ENCODE results near the gene PHACTR2. TPM values are rescaled to one million over a fixed set of nuclear protein-coding genes. Genes with fewer than 3 reads are reported as not detected.

The PHACTR2 gene
- 74.0 TPM for total RNA-seq

DNA sequence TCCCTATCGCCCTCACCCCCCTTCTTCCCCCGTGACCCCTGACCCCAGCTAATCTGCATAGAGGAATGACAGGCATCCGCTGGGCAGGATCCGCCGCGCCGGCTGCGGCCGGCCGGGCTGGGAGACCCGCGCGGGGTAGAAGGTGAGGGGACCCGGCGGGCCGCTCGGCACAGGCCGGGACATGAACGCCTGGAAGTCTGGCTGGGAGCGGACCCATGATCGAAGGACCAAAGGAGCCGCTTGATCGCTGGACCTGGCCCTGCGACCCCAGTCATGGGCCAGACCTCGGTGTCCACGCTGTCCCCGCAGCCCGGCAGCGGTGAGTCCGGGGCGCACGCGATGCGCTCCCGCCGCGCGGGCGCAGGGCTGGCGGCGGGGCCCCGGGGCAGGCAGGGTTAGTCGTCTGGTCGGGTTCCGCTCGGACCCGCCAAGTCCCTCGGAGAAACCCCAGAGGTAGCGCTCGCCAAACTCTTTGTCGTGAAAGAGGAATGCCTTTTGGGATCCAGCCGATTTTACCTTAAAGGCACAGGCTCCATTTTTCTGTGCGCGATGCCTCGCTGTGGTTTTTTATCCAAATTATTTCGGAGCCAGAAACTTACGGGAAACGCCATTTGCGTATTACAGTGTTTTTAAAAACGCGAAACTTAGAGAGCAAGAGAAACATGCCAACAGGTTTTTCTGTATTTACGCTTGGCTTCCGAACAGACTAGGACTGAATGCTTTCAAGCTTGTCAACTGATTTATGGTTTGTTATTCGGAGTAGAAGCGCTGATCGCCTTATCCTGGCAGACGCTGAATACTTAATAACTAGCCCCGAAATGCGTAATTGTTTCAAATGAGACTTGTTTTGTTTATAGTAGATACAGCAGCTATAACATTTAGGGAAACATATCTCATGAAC lies at the start of gene PHACTR2:
PHACTR2 (plus strand) TSS at position 75 of the 901 bp plus-strand sequence; CDS start at position 274, 199 bp downstream.

DNA sequence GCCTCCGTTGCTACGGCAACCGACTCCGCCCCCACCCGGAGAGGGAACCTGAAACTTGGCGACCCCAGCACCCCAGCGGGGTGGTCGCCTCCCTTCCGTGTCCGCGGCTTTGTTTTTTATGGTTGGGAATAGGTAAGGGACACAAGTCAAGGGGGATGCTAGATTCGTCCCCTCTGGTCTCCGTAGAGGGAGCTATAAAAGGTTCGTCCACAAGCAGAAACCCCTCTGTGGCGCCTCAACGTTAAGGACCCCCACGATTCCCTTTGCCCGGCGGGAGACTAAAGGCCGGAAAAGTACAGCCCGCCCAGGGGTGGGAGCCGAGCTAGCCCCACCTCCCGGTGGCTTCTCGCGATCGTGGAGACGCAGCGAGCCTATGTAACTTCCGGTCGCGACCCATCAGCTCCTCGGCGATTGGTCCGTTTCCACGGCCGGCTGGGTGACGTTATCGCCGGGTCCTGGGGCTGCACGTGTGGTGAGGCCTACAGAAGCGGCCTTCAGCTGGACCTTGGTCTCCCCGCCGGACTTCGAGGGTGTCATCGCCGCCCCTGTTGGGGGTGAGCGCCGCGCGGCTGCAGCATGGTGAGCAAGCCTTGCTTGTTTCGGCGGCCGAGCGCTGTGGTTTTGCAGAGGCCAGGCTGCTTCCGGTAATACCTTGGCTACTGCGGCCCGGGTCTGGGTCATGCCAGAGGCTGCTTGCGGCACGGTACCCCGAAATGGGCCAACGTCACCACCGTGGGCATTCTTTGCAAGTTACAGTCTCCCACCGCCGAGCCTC lies 165.3 kb downstream of the PHACTR2 start, which contains the start of gene LTV1:
LTV1 (plus strand) TSS at position 437 of the 775 bp plus-strand sequence; CDS start at position 577, 140 bp downstream.

GRCh38 chr6:143864234-143864633 lies 186.5 kb downstream of the PHACTR2 start, which contains the start of gene ZC2HC1B:
ZC2HC1B (plus strand) TSS chr6:143864474; CDS start chr6:143864540, 66 bp downstream.

Small RNAs within 50 kb of the gene (small RNA-seq; reads per million reads assigned to genes)
- gene ZC2HC1B (ENCODE audit: low replicate concordance) = not detected

Other genes with a start within 250 kb of the PHACTR2 start
- gene ADAT2, start 227.3 kb upstream of the PHACTR2 start, total RNA-seq = 5.9 TPM
- 43.0 TPM for gene PEX3, start 227.2 kb upstream of the PHACTR2 start, total RNA-seq
- 33.2 TPM for gene FUCA2, start 166.2 kb upstream of the PHACTR2 start, total RNA-seq
- gene LTV1, start 165.4 kb downstream of the PHACTR2 start, total RNA-seq = 12.9 TPM
- 0.93 TPM for gene ZC2HC1B, start 186.5 kb downstream of the PHACTR2 start, total RNA-seq

Measured in metanephros (tissue), 2 donors.